GM19023 (cell line): ENCODE data around the gene PRSS36.
"Not testable (repeated sequence)": the region's sequence is repeated elsewhere in the genome, so short reads cannot be mapped to it uniquely, and the experiment has no call there.

ENCODE experiments used
- ATAC-seq: cut with Tn5 transposase; IDR thresholded peaks from one replicate; pipeline ENCODE4 v1.9.1; 2021; ENCODE audit warnings: mild to moderate bottlenecking, moderate library complexity; ENCODE audit not compliant: unreplicated experiment

PRSS36 gene

GRCh38 chr16:31149894-31150890, at the start of gene PRSS36:
TSS of gene PRSS36 (minus strand) at chr16:31150066. CDS start at chr16:31150035, 31 bp downstream.
- no peak for ATAC-seq

DNA sequence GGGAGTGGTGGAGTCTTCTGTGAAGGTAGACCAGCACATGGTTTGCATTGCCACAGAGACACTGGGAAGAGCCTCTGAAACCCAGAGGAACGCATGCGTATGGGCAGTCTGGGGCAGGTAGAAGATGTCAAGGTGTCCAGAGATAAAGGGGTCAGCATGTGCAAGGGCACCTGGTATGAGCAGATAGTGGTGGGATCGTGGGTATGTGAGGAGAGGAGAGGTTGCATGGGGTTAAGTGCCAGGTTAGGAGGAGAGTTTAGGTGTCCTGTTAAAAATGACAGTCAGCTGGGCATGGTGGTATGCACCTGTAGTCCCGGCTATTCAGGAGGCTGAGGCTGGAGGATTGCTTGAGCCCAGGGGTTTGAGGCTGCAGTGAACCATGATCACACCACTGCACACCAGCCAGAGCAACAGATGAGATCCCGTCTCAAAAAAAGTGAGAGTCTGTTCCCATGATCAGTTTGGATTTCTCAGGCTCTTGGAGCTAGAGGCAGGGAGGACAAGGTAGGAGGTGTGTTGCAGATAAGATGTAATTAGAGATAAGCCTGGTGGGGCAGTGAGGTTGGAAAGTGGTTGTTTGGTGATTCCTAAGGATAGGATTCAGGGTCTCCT, 49.7 kb upstream of the PRSS36 start:
- no peak for ATAC-seq

- ATAC-seq, result no peak
These were observed 48.5 kb upstream of the PRSS36 start for GRCh38 chr16:31198207-31198882.

DNA sequence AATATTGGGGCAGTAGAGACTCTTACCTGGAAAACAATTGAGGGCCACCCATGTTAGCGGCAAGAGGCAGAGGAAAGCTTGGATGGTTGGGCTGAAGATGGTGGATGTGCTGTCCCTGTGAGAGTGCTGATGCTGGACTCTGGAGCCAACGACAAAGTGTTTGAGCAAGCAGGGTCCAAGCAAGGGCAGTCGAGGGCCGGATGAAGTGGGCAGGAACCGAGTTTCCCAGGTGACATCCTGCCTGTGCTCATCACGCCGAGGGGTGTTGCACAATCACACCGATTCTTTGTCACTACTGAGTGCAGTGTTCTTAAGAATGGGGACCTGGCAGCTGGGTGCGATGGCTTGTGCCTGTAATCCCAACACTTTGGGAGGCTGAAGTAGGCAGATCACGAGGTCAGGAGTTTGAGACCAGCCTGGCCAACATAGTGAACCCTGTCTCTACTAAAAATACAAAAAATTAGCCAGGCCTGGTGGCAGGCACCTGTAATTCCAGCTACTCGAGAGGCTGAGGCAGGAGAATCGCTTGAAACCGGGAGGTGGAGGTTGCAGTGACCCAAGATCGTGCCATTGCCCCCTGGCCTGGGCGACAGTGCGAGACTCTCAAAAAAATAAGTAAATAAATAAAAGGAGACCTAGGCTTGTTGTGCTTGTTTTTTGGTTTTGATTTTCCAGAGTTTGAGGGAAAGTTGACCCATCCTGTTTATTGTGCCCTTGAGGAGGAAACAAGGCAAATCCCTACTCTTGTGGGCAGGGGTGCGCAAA, 46.6 kb upstream of the PRSS36 start:
- no peak for ATAC-seq

- not testable (repeated sequence) for ATAC-seq
These were observed 46.0 kb upstream of the PRSS36 start for GRCh38 chr16:31195861-31196260.

DNA sequence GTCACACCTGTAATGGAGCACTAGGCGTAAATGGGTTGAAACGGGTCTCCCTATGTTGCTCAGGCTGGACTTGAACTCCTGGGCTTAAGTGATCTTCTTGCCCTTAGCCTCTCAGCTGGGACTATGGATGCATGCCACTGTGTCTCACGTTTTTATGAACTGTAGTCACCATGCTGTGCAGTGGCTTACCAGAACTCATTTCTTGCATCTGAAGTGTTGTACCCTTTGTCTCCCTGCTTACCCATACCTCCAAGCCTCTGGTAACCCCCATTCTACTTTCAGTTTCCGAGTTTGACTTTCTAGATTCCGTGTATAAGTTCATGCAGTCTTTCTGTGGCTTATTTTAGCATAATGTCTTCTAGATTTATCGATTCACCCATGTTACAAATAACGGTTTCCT, 45.0 kb upstream of the PRSS36 start:
- no peak for ATAC-seq

DNA sequence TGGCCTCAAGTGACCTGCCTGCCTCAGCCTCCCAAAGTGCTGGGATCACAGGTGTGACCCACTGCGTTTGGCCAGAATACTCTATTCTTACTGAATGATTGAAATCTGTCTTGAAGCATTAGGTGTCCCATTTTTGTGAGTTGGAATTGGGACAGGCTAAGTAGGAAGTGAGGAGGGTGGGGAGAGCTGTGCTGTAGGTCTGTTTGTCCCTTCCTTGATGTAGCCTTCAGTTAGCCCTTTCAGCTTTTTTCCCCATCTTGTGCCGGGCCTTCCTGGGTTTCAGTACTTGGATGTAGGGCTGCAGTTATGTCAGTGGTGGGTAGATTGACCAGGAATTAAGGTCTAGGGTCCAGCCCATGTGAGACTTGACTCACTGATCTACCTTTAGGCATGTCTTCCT, 44.0 kb upstream of the PRSS36 start:
- ATAC-seq, result no peak

- ATAC-seq, result no peak
These were observed 43.2 kb upstream of the PRSS36 start for GRCh38 chr16:31192856-31193642.

- no peak for ATAC-seq
These were observed 42.0 kb upstream of the PRSS36 start for GRCh38 chr16:31191697-31192428.

DNA sequence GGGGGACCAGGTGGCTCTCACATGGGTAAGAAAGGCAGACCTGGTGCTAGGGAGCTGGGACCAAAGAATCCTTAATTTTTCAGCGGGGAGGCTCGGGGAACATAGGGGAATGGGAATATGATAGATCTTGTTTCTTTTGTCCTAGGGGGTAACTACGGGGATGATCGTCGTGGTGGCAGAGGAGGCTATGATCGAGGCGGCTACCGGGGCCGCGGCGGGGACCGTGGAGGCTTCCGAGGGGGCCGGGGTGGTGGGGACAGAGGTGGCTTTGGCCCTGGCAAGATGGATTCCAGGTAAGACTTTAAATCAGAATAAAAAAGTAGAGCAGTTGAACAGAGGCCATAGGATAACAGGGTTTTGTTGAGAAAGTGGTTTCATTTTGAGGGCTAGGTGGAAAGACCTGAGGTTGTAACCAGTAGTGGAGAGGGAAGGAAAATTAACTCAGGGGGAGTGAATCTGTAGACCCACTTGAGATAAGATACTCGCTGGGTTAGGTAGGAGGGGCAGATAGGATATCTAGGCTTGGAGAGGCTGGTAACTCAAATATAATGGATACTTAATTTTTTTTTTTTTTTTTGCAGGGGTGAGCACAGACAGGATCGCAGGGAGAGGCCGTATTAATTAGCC, 41.1 kb upstream of the PRSS36 start:
- no peak for ATAC-seq

DNA sequence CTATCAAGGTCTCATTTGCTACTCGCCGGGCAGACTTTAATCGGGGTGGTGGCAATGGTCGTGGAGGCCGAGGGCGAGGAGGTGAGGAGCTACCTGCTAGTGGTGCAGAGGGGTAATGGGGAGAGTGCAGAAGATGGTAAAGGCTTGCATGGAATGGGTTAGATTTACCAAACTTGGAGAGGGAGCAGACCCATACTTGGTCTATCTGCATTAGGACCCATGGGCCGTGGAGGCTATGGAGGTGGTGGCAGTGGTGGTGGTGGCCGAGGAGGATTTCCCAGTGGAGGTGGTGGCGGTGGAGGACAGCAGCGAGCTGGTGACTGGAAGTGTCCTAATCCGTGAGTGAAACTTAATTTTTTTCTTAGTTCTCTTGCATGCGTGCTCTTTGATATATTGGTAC, 40.2 kb upstream of the PRSS36 start:
- ATAC-seq, result no peak

GRCh38 chr16:31189412-31189778, 39.5 kb upstream of the PRSS36 start:
- no peak for ATAC-seq

GRCh38 chr16:31188450-31189411, 38.9 kb upstream of the PRSS36 start:
- no peak for ATAC-seq

DNA sequence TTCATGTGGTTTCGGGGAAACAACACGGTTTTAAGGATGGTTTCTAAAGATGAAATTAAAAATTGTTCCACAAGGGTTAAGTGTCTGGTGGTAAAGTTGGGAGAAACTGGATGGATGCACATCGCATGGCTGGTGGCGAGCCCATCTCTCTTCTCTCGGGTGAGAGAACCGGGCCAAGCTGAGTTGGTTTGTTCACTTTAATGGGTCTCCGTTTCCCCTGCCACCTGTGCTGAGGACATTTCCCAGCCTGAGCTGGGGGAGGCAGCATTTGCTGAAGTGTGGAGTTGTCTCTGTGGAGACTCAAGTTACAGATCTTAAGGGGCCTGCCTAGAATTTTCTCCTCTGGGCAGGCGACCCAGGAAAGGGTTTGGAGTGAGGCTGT, 37.9 kb upstream of the PRSS36 start:
- ATAC-seq, result no peak

DNA sequence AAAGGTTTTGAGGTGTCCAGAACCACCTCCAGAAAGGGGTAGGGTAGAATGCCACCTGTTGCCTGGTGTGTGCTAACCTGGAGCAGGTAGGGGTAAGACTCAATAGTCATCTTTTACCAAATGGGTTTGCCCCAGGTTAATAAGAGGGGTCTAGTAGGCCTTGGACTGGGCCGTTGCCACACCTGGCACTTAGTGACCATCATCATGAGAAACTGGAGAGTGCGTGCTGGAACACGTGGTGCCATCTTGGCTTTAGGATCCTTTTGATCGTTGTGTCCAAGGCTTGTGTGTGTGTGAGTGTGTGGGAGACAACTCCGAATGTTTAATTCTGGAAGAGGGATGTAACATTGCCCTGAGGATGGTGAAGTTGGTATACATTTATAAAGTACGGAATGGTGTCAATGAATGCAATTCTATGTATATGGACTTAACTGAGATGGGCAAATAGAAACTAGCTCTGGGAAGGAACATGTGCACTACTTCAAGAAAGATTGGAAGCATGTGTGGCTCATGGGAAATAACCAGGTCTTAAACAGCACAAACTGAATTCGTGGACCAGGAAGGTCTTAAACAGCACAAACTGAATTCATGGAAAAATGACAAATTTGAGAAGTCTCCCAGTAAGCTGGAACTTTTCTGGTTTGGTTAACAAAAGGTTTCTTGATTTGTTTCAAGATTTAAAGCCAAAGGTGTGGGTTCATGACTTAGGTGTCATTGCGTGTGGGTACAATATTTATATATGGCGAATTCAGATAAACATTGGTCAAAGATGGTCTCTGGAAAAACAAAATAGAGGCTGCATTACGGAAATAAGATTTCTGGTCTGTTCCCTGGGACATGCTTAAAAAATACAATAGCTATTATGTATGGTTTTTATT, 37.3 kb upstream of the PRSS36 start:
- ATAC-seq, result no peak

GRCh38 chr16:31186176-31186575, 36.3 kb upstream of the PRSS36 start:
- no peak for ATAC-seq

DNA sequence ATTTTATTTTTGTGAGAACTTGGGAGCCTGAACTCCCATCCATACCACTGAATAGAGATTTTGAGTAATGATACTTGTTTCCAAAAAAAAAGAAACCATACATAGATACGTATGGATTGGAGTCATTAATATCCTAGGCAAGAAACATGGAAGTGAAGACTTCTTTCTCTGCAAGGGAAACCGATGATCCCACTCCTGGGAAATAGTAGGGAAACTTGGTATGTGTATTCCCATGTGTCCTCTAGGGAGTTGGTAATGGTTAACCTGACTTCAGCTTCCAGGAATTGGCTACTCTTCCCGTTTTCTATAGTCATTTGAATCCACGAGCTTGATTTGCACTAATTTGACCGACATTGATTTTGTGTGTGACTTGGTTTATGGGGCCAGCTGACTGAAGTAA, 35.5 kb upstream of the PRSS36 start:
- no peak for ATAC-seq
